ENCODE data around the gene TFG. TPM values are rescaled to one million over a fixed set of nuclear protein-coding genes. Genes with fewer than 3 reads are reported as not detected.

The TFG gene
- total RNA-seq, 1 donor from 2014 or later, result 59.6 TPM

GRCh38 chr3:100681496-100681895 is 27.8 kb upstream of the TFG start:
- Histone ChIP-seq H3K36me3 (no peaks in the 10 kb centered on the region), H3K27ac (no peak overlapping the region), H3K27me3 (no peaks in the 10 kb centered on the region), H3K9me3 (no peaks in the 10 kb centered on the region), H3K4me3 (no peak overlapping the region), H3K4me1 (no peaks in the 10 kb centered on the region)
- TF ChIP-seq CTCF (IDR thresholded peaks at IDR 0.05), result no peak
- ATAC-seq (no peak), DNase-seq (no peak)
- intact Hi-C loops (cut with DNase I), result no loop called here

GRCh38 chr3:100682056-100682853 is 27.0 kb upstream of the TFG start:
- Histone ChIP-seq H3K4me1 (no peaks in the 10 kb centered on the region), H3K27ac (no peak overlapping the region), H3K27me3 (no peaks in the 10 kb centered on the region), H3K4me3 (no peak overlapping the region), H3K36me3 (no peaks in the 10 kb centered on the region), H3K9me3 (no peaks in the 10 kb centered on the region)
- intact Hi-C loops (cut with DNase I), result no loop called here
- peak; percentile 75 for DNase-seq
- ATAC-seq, result peak; percentile 84
- TF ChIP-seq CTCF (IDR thresholded peaks at IDR 0.05), result no peak

- TF ChIP-seq CTCF (IDR thresholded peaks at IDR 0.05), result no peak
- H3K27ac ChIP-seq, result no peak overlapping the region
- no peak for DNase-seq
- H3K9me3 ChIP-seq, result no peaks in the 10 kb centered on the region
- no peaks in the 10 kb centered on the region for H3K36me3 ChIP-seq
- ATAC-seq, result peak; percentile 25
- no peak overlapping the region for H3K4me3 ChIP-seq
- intact Hi-C loops (cut with DNase I), result no loop called here
- no peaks in the 10 kb centered on the region for H3K27me3 ChIP-seq
- no peaks in the 10 kb centered on the region for H3K4me1 ChIP-seq
These were observed 26.2 kb upstream of the TFG start for GRCh38 chr3:100682854-100683760.

- Histone ChIP-seq H3K27ac (no peak overlapping the region), H3K4me1 (no peaks in the 10 kb centered on the region), H3K9me3 (no peaks in the 10 kb centered on the region), H3K36me3 (no peaks in the 10 kb centered on the region), H3K4me3 (no peak overlapping the region), H3K27me3 (peaks cover 9% of the 10 kb centered on the region)
- intact Hi-C loops (cut with DNase I), result no loop called here
- TF ChIP-seq CTCF (IDR thresholded peaks at IDR 0.05), result no peak
- ATAC-seq (no peak), DNase-seq (no peak)
These were observed 16.1 kb upstream of the TFG start for GRCh38 chr3:100693225-100693624.

- intact Hi-C loops (cut with DNase I), result no loop called here
- no peak overlapping the region for H3K4me3 ChIP-seq
- H3K4me1 ChIP-seq, result no peaks in the 10 kb centered on the region
- no peak for TF ChIP-seq CTCF (IDR thresholded peaks at IDR 0.05)
- no peaks in the 10 kb centered on the region for H3K9me3 ChIP-seq
- H3K36me3 ChIP-seq, result no peaks in the 10 kb centered on the region
- peaks cover 9% of the 10 kb centered on the region for H3K27me3 ChIP-seq
- ATAC-seq, result no peak
- no peak overlapping the region for H3K27ac ChIP-seq
- no peak for DNase-seq
These were observed 13.6 kb upstream of the TFG start for GRCh38 chr3:100695696-100696095.

All from upper lobe of right lung (tissue), 1 donor.